ENCODE data around the gene SAP130.

The SAP130 gene

GRCh38 chr2:128027801-128028667 is at the start of gene SAP130:
TSS of gene SAP130 (minus strand) at chr2:128028059. CDS start at chr2:128026292, 1,767 bp downstream.
- peak; percentile 89 to 98 (median 94) for DNase-seq

- DNase-seq: no peak
These were observed 48.7 kb upstream of the SAP130 start for GRCh38 chr2:128076461-128077106.

GRCh38 chr2:128073278-128073677 is 45.4 kb upstream of the SAP130 start:
- DNase-seq: no peak

- DNase-seq: no peak
These were observed 41.9 kb upstream of the SAP130 start for GRCh38 chr2:128069769-128070168.

GRCh38 chr2:128064353-128064752 is 36.5 kb upstream of the SAP130 start:
- DNase-seq: no peak

GRCh38 chr2:128062571-128062970 is 34.7 kb upstream of the SAP130 start:
- no peak for DNase-seq

- DNase-seq: no peak
These were observed 30.3 kb upstream of the SAP130 start for GRCh38 chr2:128058114-128058513.

GRCh38 chr2:128057334-128057733 is 29.5 kb upstream of the SAP130 start:
- DNase-seq: no peak

GRCh38 chr2:128054104-128054885 is 26.4 kb upstream of the SAP130 start:
- DNase-seq: no peak

- DNase-seq: no peak
These were observed 25.5 kb upstream of the SAP130 start for GRCh38 chr2:128053331-128053730.

GRCh38 chr2:128043041-128043440 is 15.2 kb upstream of the SAP130 start:
- no peak for DNase-seq

GRCh38 chr2:128041561-128041960 is 13.7 kb upstream of the SAP130 start:
- DNase-seq: no peak

- no peak for DNase-seq
These were observed 12.4 kb upstream of the SAP130 start for GRCh38 chr2:128040166-128040771.

- DNase-seq: no peak
These were observed 11.7 kb upstream of the SAP130 start for GRCh38 chr2:128039535-128039934.

GRCh38 chr2:128038411-128038810 is 10.6 kb upstream of the SAP130 start:
- no peak for DNase-seq

GRCh38 chr2:128037649-128038048 is 9.8 kb upstream of the SAP130 start:
- DNase-seq: no peak

- DNase-seq: no peak
These were observed 9.1 kb upstream of the SAP130 start for GRCh38 chr2:128036748-128037607.

GRCh38 chr2:128032092-128032491 is 4.2 kb upstream of the SAP130 start:
- DNase-seq: no peak

- no peak for DNase-seq
These were observed 802 bp upstream of the SAP130 start for GRCh38 chr2:128028668-128029054.

- DNase-seq: peak; percentile 94 to 99 (median 96)
These were observed 520 bp downstream of the SAP130 start for GRCh38 chr2:128027278-128027800.

GRCh38 chr2:128026448-128027277 is 1.2 kb downstream of the SAP130 start:
- DNase-seq: no peak

Data from activated naive CD4-positive, alpha-beta T cell (primary cell).